Peyer's patch (tissue), 4 donors: Measurements from ENCODE around the gene NPY2R. TPM values are rescaled to one million over a fixed set of nuclear protein-coding genes. Genes with fewer than 3 reads are reported as not detected.

ENCODE experiments used
- DNase-seq, 3 donors: peaks; one replicate each; pipeline ENCODE4 v3.0.0-alpha.2; 2017 to 2019
- H3K27ac ChIP-seq, 4 donors: fragments of 200-600 bp; sonication (generic); one replicate each; pipeline ENCODE4 v1.5.1; 2016 to 2019
- H3K27me3 ChIP-seq, 2 donors: fragments of 200-600 bp; sonication (generic); one replicate each; pipeline ENCODE4 v1.5.1; 2019
- H3K36me3 ChIP-seq, 3 donors: fragments of 200-600 bp; sonication (generic); one replicate each; pipeline ENCODE4 v1.5.1; 2016 to 2019
- H3K4me1 ChIP-seq, 4 donors: fragments of 200-600 bp; sonication (generic); one replicate each; pipeline ENCODE4 v1.5.1; 2016 to 2019
- H3K4me3 ChIP-seq, 4 donors: fragments of 200-600 bp; sonication (generic); 1 replicate in 3 of 4; 2 replicates in 1 of 4; pipeline ENCODE4 v1.5.1; 2016 to 2019; ENCODE audit warnings: mild to moderate bottlenecking in 1 of 4
- H3K9me3 ChIP-seq, 4 donors: fragments of 200-600 bp; sonication (generic); one replicate each; pipeline ENCODE4 v1.5.1; 2016 to 2019; ENCODE audit warnings: mild to moderate bottlenecking in 1 of 4
- CTCF ChIP-seq, 6 experiments: fragments of 450-650 bp in 4 of 6; fragments of 200-600 bp in 2 of 6; sonication (generic) in 1 of 6; IDR thresholded peaks; one replicate each; pipeline ENCODE4 v1.5.1; 2017 to 2019; ENCODE audit warnings: antibody characterized with exemption in 6 of 6, mild to moderate bottlenecking in 3 of 6, moderate library complexity in 1 of 6
- POLR2A ChIP-seq, 2 donors: fragments of 450-650 bp; IDR thresholded peaks; one replicate each; pipeline ENCODE4 v1.5.1; 2017; ENCODE audit warnings: antibody characterized with exemption in 2 of 2, mild to moderate bottlenecking in 2 of 2, moderate library complexity in 2 of 2
- total RNA-seq, 4 donors: library from RNA; depleted of rRNA; stranded (reverse); fragments of >200 nt; gene quantifications; one replicate each; pipeline ENCODE4 v1.1.0, GENCODE V29; 2016

Gene NPY2R
- total RNA-seq, 4 donors from 2014 or later = 0.38 to 0.94 TPM; not detected in 2

- Histone ChIP-seq H3K4me3 (no peak overlapping the region), H3K9me3 (no peaks in the 10 kb centered on the region), H3K36me3 (no peaks in the 10 kb centered on the region), H3K27ac (no peak overlapping the region), H3K4me1 (no peaks in the 10 kb centered on the region), H3K27me3 (no peaks in the 10 kb centered on the region)
- no peak for TF ChIP-seq CTCF (IDR thresholded peaks at IDR 0.05)
- TF ChIP-seq POLR2A (IDR thresholded peaks at IDR 0.05) = no peak
- DNase-seq = no peak
Observed at GRCh38 chr4:155237567-155237966, 29.1 kb downstream of the NPY2R start.

- H3K36me3 ChIP-seq = no peaks in the 10 kb centered on the region
- no peak for TF ChIP-seq CTCF (IDR thresholded peaks at IDR 0.05)
- no peak for TF ChIP-seq POLR2A (IDR thresholded peaks at IDR 0.05)
- H3K27me3 ChIP-seq = no peaks in the 10 kb centered on the region
- H3K4me3 ChIP-seq = no peak overlapping the region
- no peaks in the 10 kb centered on the region for H3K9me3 ChIP-seq
- H3K27ac ChIP-seq = no peak overlapping the region
- DNase-seq = no peak
- H3K4me1 ChIP-seq = no peaks in the 10 kb centered on the region
Observed at GRCh38 chr4:155241225-155241624, 32.8 kb downstream of the NPY2R start.

GRCh38 chr4:155241664-155242063 lies 33.2 kb downstream of the NPY2R start:
- Histone ChIP-seq H3K9me3 (no peaks in the 10 kb centered on the region), H3K4me3 (no peak overlapping the region), H3K36me3 (no peaks in the 10 kb centered on the region), H3K4me1 (no peaks in the 10 kb centered on the region), H3K27ac (no peak overlapping the region), H3K27me3 (no peaks in the 10 kb centered on the region)
- DNase-seq = no peak
- TF ChIP-seq POLR2A (IDR thresholded peaks at IDR 0.05) (no peak), CTCF (IDR thresholded peaks at IDR 0.05) (no peak)

- H3K9me3 ChIP-seq = no peaks in the 10 kb centered on the region
- no peaks in the 10 kb centered on the region for H3K36me3 ChIP-seq
- TF ChIP-seq POLR2A (IDR thresholded peaks at IDR 0.05) (no peak), CTCF (IDR thresholded peaks at IDR 0.05) (no peak)
- no peaks in the 10 kb centered on the region for H3K27me3 ChIP-seq
- H3K27ac ChIP-seq = no peak overlapping the region
- no peak overlapping the region for H3K4me3 ChIP-seq
- DNase-seq = no peak
- no peaks in the 10 kb centered on the region for H3K4me1 ChIP-seq
Observed at GRCh38 chr4:155245105-155245504, 36.7 kb downstream of the NPY2R start.

- no peaks in the 10 kb centered on the region for H3K27me3 ChIP-seq
- no peaks in the 10 kb centered on the region for H3K4me1 ChIP-seq
- no peak overlapping the region for H3K27ac ChIP-seq
- TF ChIP-seq CTCF (IDR thresholded peaks at IDR 0.05) (no peak), POLR2A (IDR thresholded peaks at IDR 0.05) (no peak)
- H3K36me3 ChIP-seq = no peaks in the 10 kb centered on the region
- no peak overlapping the region for H3K4me3 ChIP-seq
- no peaks in the 10 kb centered on the region for H3K9me3 ChIP-seq
- no peak for DNase-seq
Observed at GRCh38 chr4:155248002-155248896, 39.8 kb downstream of the NPY2R start.
